Spleen (tissue), 11 donors: Measurements from ENCODE around the gene JARID2. TPM values are rescaled to one million over a fixed set of nuclear protein-coding genes. Genes with fewer than 3 reads are reported as not detected.

Source experiments
- DNase-seq: peaks from one replicate; pipeline ENCODE4 v3.0.0-alpha.2; 2020
- H3K27ac ChIP-seq, 8 donors: fragments of 200-600 bp; sonication (generic) in 7 of 8; 1 replicate in 4 of 8; 2 replicates in 4 of 8; pipeline versions ENCODE4 v1.5.0 to v1.8.0; 2016 to 2021; ENCODE audit warnings: inconsistent platforms in 4 of 8, mild to moderate bottlenecking in 4 of 8, moderate library complexity in 1 of 8
- H3K27me3 ChIP-seq, 7 donors: fragments of 200-600 bp; sonication (generic) in 6 of 7; replicated peaks in 1 of 7; 1 replicate in 4 of 7; 2 replicates in 3 of 7; pipeline versions ENCODE4 v1.5.0 to v1.8.0; 2016 to 2021; ENCODE audit warnings: inconsistent platforms in 3 of 7, mild to moderate bottlenecking in 1 of 7
- H3K36me3 ChIP-seq, 6 donors: fragments of 200-600 bp; sonication (generic) in 5 of 6; 1 replicate in 4 of 6; 2 replicates in 2 of 6; pipeline versions ENCODE4 v1.5.0 to v1.8.0; 2016 to 2021; ENCODE audit warnings: inconsistent platforms in 2 of 6
- H3K4me1 ChIP-seq, 6 donors: fragments of 200-600 bp; sonication (generic) in 5 of 6; 1 replicate in 3 of 6; 2 replicates in 3 of 6; pipeline versions ENCODE4 v1.5.0 to v1.8.0; 2016 to 2021; ENCODE audit warnings: inconsistent platforms in 3 of 6
- H3K4me3 ChIP-seq, 8 donors: fragments of 200-600 bp; sonication (generic) in 7 of 8; 1 replicate in 4 of 8; 2 replicates in 4 of 8; pipeline versions ENCODE4 v1.5.0 to v1.8.0; 2016 to 2021; ENCODE audit warnings: inconsistent platforms in 4 of 8, mild to moderate bottlenecking in 4 of 8, moderate library complexity in 2 of 8
- H3K9me3 ChIP-seq, 8 donors: fragments of 200-600 bp; sonication (generic) in 7 of 8; 1 replicate in 4 of 8; 2 replicates in 4 of 8; pipeline versions ENCODE4 v1.5.0 to v1.8.0; 2016 to 2021; ENCODE audit warnings: inconsistent platforms in 4 of 8
- CTCF ChIP-seq, 11 experiments: fragments of 200-600 bp in 7 of 11; fragments of 450-650 bp in 4 of 11; sonication (generic) in 4 of 11; IDR thresholded peaks in 8 of 11; conservative IDR thresholded peaks in 3 of 11; 1 replicate in 7 of 11; 2 replicates in 4 of 11; pipeline versions ENCODE4 v1.4.0 to v1.8.0; 2016 to 2021; ENCODE audit warnings: antibody characterized with exemption in 11 of 11, inconsistent platforms in 4 of 11, mild to moderate bottlenecking in 1 of 11
- POLR2A ChIP-seq, 3 donors: fragments of 450-650 bp; IDR thresholded peaks; one replicate each; pipeline ENCODE4 v1.5.1; 2017; ENCODE audit warnings: antibody characterized with exemption in 3 of 3, mild to moderate bottlenecking in 1 of 3
- POLR2AphosphoS5 ChIP-seq, 3 donors: sonication (generic); formaldehyde crosslinking; IDR thresholded peaks; one replicate each; pipeline ENCODE4 v1.5.1; 2017; ENCODE audit warnings: antibody characterized with exemption in 3 of 3
- WGBS, 5 donors: extraction: QIAGEN DNeasy Blood & Tissue Kit in 3 of 5; methylation state at CpG; one replicate each; pipeline versions ENCODE4 v1.1.5 to v1.1.7; 2013 to 2018; 5-methylcytosine and 5-hydroxymethylcytosine counted together
- intact Hi-C: fragments of 100-400 bp; cut with DNase I; formaldehyde crosslinking; loops from one replicate; pipeline ENCODE4 v1.15.0; 2023; ENCODE audit warnings: low total_unique reads
- polyA plus RNA-seq, 3 donors: library from polyadenylated mRNA; stranded (reverse); fragments of 200-250 nt; gene quantifications; one replicate each; pipeline ENCODE4 v1.2.1, GENCODE V29; 2013
- total RNA-seq, 7 donors: library from RNA; depleted of rRNA in 3 of 7; stranded (reverse); fragments of >200 nt in 3 of 7; fragmentation: NEBNext Ultra II Directional in 4 of 7; extraction: Animal tissue kit (Norgen Biotek cat#: 25700) in 4 of 7; gene quantifications; one replicate each; pipeline versions ENCODE4 v1.1.0 to v1.2.1, GENCODE V29; 2016 to 2021
- donor health status: healthy with polysubstance abuse.
- donor health status: DM: no; HTN: no; CAD: no; lungs with moderate emphysema.
- donor health status: DM: no; HTN: no; CAD: no.
- donor health status: Bipolar disorder and iron deficiency.
- donor health status: healthy.
- donor health status: DM: no; HTN: no; CAD: no.
- donor health status: DM: yes; HTN: yes; CAD: no.

The JARID2 gene
- total and polyA plus RNA-seq, 10 donors: 4.4 to 27.1 (median 20.6) TPM

GRCh38 chr6:15227827-15228318 is 18.0 kb upstream of the JARID2 start:
- H3K36me3 ChIP-seq: no peaks in the 10 kb centered on the region
- H3K27ac ChIP-seq: no peak overlapping the region
- no peak overlapping the region for H3K4me3 ChIP-seq
- TF ChIP-seq CTCF (IDR thresholded peaks at IDR 0.05 in 8 of 11, conservative IDR thresholded peaks at IDR 0.05 in 3 of 11): no peak
- TF ChIP-seq POLR2AphosphoS5 (IDR thresholded peaks at IDR 0.05): no peak
- TF ChIP-seq POLR2A (IDR thresholded peaks at IDR 0.05): no peak
- DNase-seq: no peak
- intact Hi-C loops: no loop called here
- 90 to 98% (median 94%) methylated on average over 7 of the region's 7 CpGs for WGBS, 5 donors
- peaks cover 0 to 16% (median 5%) of the 10 kb centered on the region in 6 donors for H3K4me1 ChIP-seq
- no peaks in the 10 kb centered on the region for H3K9me3 ChIP-seq
- no peaks in the 10 kb centered on the region for H3K27me3 ChIP-seq

GRCh38 chr6:15230827-15231226 is 15.0 kb upstream of the JARID2 start:
- Histone ChIP-seq H3K4me3 (no peak overlapping the region), H3K27me3 (no peaks in the 10 kb centered on the region), H3K27ac (no peak overlapping the region), H3K9me3 (no peaks in the 10 kb centered on the region), H3K4me1 (peaks cover 0 to 21% (median 8%) of the 10 kb centered on the region in 6 donors), H3K36me3 (no peaks in the 10 kb centered on the region)
- no peak for TF ChIP-seq POLR2A (IDR thresholded peaks at IDR 0.05)
- TF ChIP-seq POLR2AphosphoS5 (IDR thresholded peaks at IDR 0.05): no peak
- TF ChIP-seq CTCF (IDR thresholded peaks at IDR 0.05 in 8 of 11, conservative IDR thresholded peaks at IDR 0.05 in 3 of 11): no peak
- DNase-seq: no peak
- intact Hi-C loops: no loop called here
- WGBS, 5 donors: 65 to 84% (median 74%) methylated on average over 3 of the region's 3 CpGs

GRCh38 chr6:15232836-15233510 is 12.9 kb upstream of the JARID2 start:
- no peak for TF ChIP-seq CTCF (IDR thresholded peaks at IDR 0.05 in 8 of 11, conservative IDR thresholded peaks at IDR 0.05 in 3 of 11)
- no peak for TF ChIP-seq POLR2A (IDR thresholded peaks at IDR 0.05)
- TF ChIP-seq POLR2AphosphoS5 (IDR thresholded peaks at IDR 0.05): no peak
- no peak for DNase-seq
- H3K27ac ChIP-seq: no peak overlapping the region
- H3K27me3 ChIP-seq: no peaks in the 10 kb centered on the region
- 68 to 81% (median 79%) methylated on average over 7 of the region's 7 CpGs for WGBS, 5 donors
- no peaks in the 10 kb centered on the region for H3K36me3 ChIP-seq
- H3K4me3 ChIP-seq: no peak overlapping the region
- H3K4me1 ChIP-seq: peaks cover 0 to 21% (median 8%) of the 10 kb centered on the region in 6 donors
- intact Hi-C loops: no loop called here
- H3K9me3 ChIP-seq: no peaks in the 10 kb centered on the region

DNA sequence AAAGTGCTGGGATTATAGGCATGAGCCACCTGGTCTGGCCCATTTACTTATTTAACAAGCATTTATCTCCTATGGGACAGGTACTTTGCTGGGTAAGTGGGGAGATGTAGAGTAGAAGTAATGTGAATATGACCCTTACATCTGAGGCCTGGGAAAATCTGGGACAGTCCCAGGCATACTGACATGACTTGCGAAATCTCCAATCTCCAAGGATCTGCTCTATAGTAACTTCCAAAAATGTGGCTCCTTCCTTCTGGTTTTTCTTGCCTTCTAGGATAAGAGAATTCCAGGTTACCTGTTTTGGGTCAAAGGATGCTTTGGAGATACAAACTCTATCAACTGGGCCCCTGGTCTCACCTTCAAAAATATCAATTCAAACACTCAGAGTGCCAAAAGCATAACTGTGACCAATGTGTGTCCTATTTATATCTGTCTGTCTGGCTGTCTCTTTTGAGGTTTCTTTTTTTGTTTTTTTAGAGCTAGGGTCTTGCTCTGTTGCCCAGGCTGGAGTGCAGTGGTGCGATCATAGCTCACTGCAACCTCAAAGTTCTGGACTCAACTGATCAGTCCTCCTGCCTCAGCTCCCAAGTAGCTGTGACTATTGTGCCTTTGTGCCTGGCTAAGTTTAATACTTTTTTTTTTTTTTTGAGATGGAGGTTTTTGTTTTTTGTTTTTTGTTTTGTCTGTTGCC is 11.7 kb upstream of the JARID2 start:
- Histone ChIP-seq H3K4me1 (peaks cover 0 to 21% (median 8%) of the 10 kb centered on the region in 6 donors), H3K27ac (no peak overlapping the region), H3K36me3 (no peaks in the 10 kb centered on the region), H3K4me3 (no peak overlapping the region), H3K9me3 (no peaks in the 10 kb centered on the region), H3K27me3 (no peaks in the 10 kb centered on the region)
- WGBS, 5 donors: 71 to 91% (median 84%) methylated on average over 2 of the region's 2 CpGs
- intact Hi-C loops: no loop called here
- no peak for TF ChIP-seq POLR2AphosphoS5 (IDR thresholded peaks at IDR 0.05)
- DNase-seq: no peak
